Body of pancreas (tissue), 4 donors: ENCODE results near the gene CRACR2A. TPM values are rescaled to one million over a fixed set of nuclear protein-coding genes. Genes with fewer than 3 reads are reported as not detected.
A peak's percentile ranks its signal among the peaks of the same experiment; 100 is the strongest.

ENCODE experiments used
- ATAC-seq: fragments of 150-250 bp; one replicate; pipeline ENCODE4 v1.9.1; 2016
- DNase-seq, 4 donors: peaks; one replicate each; pipeline ENCODE4 v3.0.0-alpha.2; 2019
- H3K27ac ChIP-seq, 4 donors: fragments of 200-600 bp; sonication (generic); 1 replicate in 3 of 4; 2 replicates in 1 of 4; pipeline versions ENCODE4 v1.5.1 to v1.6.1; 2016 to 2019; ENCODE audit warnings: mild to moderate bottlenecking in 1 of 4, mixed read lengths in 1 of 4, moderate library complexity in 1 of 4
- H3K27me3 ChIP-seq, 2 donors: fragments of 200-600 bp; sonication (generic); one replicate each; pipeline ENCODE4 v1.6.0; 2016; ENCODE audit warnings: mild to moderate bottlenecking in 1 of 2
- H3K36me3 ChIP-seq, 2 donors: fragments of 200-600 bp; sonication (generic); replicated peaks in 1 of 2; 2 replicates each; pipeline ENCODE4 v1.5.1; 2016; ENCODE audit warnings: low read depth in 2 of 2; ENCODE audit not compliant: insufficient read depth in 1 of 2
- H3K4me1 ChIP-seq: fragments of 200-600 bp; sonication (generic); one replicate; pipeline ENCODE4 v1.6.0; 2016
- H3K4me3 ChIP-seq, 2 donors: fragments of 200-600 bp; sonication (generic); 1 replicate in 1 of 2; 2 replicates in 1 of 2; pipeline ENCODE4 v1.5.1; 2016 to 2019
- H3K9me3 ChIP-seq, 3 donors: fragments of 200-600 bp; sonication (generic); 1 replicate in 2 of 3; 2 replicates in 1 of 3; pipeline ENCODE4 v1.5.1; 2016
- CTCF ChIP-seq, 7 experiments: fragments of 450-650 bp in 4 of 7; fragments of 200-600 bp in 3 of 7; sonication (generic) in 3 of 7; IDR thresholded peaks; one replicate each; pipeline ENCODE4 v1.5.1; 2016 to 2019; ENCODE audit warnings: antibody characterized with exemption in 7 of 7
- POLR2A ChIP-seq, 3 donors: fragments of 450-650 bp; IDR thresholded peaks; one replicate each; pipeline ENCODE4 v1.6.1; 2016; ENCODE audit warnings: antibody characterized with exemption in 3 of 3, mild to moderate bottlenecking in 2 of 3
- WGBS, 2 donors: methylation state at CpG; one replicate each; pipeline ENCODE4 v1.1.5; 2017; 5-methylcytosine and 5-hydroxymethylcytosine counted together
- intact Hi-C: fragments of 100-400 bp; cut with DNase I; formaldehyde crosslinking; loops from one replicate; pipeline ENCODE4 v1.15.1; 2023
- total RNA-seq, 2 donors: library from RNA; depleted of rRNA; stranded (reverse); fragments of >200 nt; gene quantifications; one replicate each; pipeline ENCODE4 v1.1.0, GENCODE V29; 2016

CRACR2A gene
- total RNA-seq, 2 donors from 2014 or later = 7.0 to 13.8 TPM

GRCh38 chr12:3740480-3741231 is 12.3 kb downstream of the CRACR2A start:
- TF ChIP-seq CTCF (IDR thresholded peaks at IDR 0.05) = no peak
- TF ChIP-seq POLR2A (IDR thresholded peaks at IDR 0.05) = no peak
- H3K27me3 ChIP-seq = no peaks in the 10 kb centered on the region
- no peaks in the 10 kb centered on the region for H3K36me3 ChIP-seq
- H3K9me3 ChIP-seq = no peaks in the 10 kb centered on the region
- H3K4me3 ChIP-seq = no peak overlapping the region
- H3K27ac ChIP-seq = no peak overlapping the region
- intact Hi-C loops = no loop called here
- DNase-seq (no peak), ATAC-seq (no peak)
- WGBS, 2 donors = 69 to 78% methylated on average over 2 of the region's 2 CpGs
- no peaks in the 10 kb centered on the region for H3K4me1 ChIP-seq

DNA sequence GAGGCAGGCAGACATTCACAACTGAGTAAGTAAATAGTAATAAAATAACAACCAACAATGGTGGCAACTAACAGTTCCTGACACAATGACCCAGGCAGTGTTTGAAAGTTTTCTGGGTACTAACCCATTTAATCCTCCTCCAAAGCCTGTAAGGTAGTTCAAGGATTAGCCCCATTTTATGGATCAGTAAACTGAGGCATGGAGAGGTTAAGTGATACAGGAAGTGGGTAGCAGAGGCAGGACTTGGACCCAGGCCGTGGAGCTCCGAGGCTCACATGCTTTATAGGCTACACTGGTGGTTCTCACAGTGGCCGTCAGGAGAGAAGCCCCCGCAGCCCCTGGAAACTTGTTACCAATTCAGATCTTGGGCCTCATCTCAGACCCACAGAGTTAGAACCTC is 17.5 kb downstream of the CRACR2A start:
- Histone ChIP-seq H3K4me1 (no peaks in the 10 kb centered on the region), H3K27ac (no peak overlapping the region), H3K27me3 (no peaks in the 10 kb centered on the region), H3K9me3 (no peaks in the 10 kb centered on the region), H3K36me3 (no peaks in the 10 kb centered on the region), H3K4me3 (no peak overlapping the region)
- DNase-seq (no peak), ATAC-seq (no peak)
- 84 to 94% methylated on average over 3 to 4 of the region's 4 CpGs for WGBS, 2 donors
- no peak for TF ChIP-seq POLR2A (IDR thresholded peaks at IDR 0.05)
- TF ChIP-seq CTCF (IDR thresholded peaks at IDR 0.05) = no peak
- intact Hi-C loops = no loop called here

DNA sequence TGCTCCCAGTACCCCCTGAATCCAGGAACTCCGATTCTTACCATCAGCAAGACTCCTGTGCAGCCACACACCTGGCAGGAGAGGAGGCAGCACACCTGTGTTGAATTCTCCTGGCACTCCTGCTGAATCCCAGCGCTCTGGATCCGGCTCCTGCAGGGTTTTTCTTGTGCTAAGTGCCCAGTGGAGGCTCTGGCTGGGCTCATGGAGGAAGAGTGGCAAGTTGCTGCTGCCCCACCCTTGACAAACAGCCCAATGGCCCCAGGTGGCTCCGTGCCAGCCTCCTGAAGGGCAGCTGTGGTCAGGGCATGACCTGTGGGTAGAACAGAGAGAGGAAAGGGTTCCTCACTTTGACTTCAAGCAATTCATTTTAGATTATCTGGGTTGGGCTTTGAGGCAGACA is 20.0 kb downstream of the CRACR2A start:
- no peaks in the 10 kb centered on the region for H3K27me3 ChIP-seq
- no peak for TF ChIP-seq CTCF (IDR thresholded peaks at IDR 0.05)
- no peak for TF ChIP-seq POLR2A (IDR thresholded peaks at IDR 0.05)
- DNase-seq (peak in 2 of 4 donors; percentile 31 to 58), ATAC-seq (no peak)
- no peaks in the 10 kb centered on the region for H3K4me1 ChIP-seq
- no peaks in the 10 kb centered on the region for H3K36me3 ChIP-seq
- no peak overlapping the region for H3K27ac ChIP-seq
- intact Hi-C loops = no loop called here
- 68 to 82% methylated on average over 3 to 4 of the region's 4 CpGs for WGBS, 2 donors
- no peaks in the 10 kb centered on the region for H3K9me3 ChIP-seq
- H3K4me3 ChIP-seq = no peak overlapping the region

DNA sequence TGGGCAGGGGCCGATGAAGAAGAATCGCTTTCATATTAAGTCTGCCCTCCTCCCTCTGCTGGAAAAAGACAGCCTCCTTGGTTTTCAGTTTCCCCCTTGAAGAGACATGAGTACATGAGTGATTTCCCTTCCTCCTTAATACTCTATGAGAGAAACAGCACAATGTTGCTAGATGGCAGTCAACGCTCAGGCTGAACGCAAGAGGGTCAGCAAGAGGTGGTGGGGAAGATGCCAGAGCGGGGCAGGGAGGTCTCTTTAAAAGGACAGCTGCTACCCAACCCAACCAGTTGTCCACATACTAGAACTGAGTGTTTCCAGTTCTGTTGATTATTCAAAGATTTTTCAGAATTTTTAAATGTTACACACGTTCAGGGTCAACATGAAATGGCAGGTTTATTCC is 22.8 kb downstream of the CRACR2A start:
- intact Hi-C loops = no loop called here
- H3K4me1 ChIP-seq = no peaks in the 10 kb centered on the region
- no peak overlapping the region for H3K4me3 ChIP-seq
- DNase-seq (no peak), ATAC-seq (no peak)
- H3K9me3 ChIP-seq = no peaks in the 10 kb centered on the region
- H3K36me3 ChIP-seq = no peaks in the 10 kb centered on the region
- TF ChIP-seq CTCF (IDR thresholded peaks at IDR 0.05) (no peak), POLR2A (IDR thresholded peaks at IDR 0.05) (no peak)
- H3K27ac ChIP-seq = no peak overlapping the region
- 88 to 96% methylated on average over 6 of the region's 6 CpGs for WGBS, 2 donors
- no peaks in the 10 kb centered on the region for H3K27me3 ChIP-seq

DNA sequence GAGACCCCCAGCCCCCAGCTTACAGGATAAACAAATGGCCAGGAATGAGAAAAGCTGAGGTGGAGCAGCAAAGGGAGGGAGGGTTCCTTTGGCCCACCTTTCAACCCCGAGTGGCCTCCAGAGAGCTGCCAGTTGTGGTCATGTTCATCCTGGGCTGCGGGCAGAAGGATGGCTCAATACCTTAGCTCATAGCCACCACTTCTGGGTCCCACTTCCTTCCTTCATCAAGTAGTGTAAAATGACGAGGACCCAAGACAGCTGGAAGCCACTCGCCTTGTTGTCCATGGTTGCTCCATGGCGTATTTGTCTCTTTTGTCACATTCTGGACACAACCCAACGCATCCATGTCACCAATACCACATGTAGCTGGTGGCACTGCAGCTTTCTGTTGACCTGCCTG is 24.2 kb downstream of the CRACR2A start:
- TF ChIP-seq CTCF (IDR thresholded peaks at IDR 0.05) = no peak
- TF ChIP-seq POLR2A (IDR thresholded peaks at IDR 0.05) = no peak
- WGBS, 2 donors = 74 to 82% methylated on average over 6 of the region's 6 CpGs
- H3K27ac ChIP-seq = no peak overlapping the region

More for the DNA sequence above, 24.2 kb downstream of the CRACR2A start:
- no peaks in the 10 kb centered on the region for H3K36me3 ChIP-seq
- DNase-seq (peak in 1 of 4 donors; percentile 36), ATAC-seq (no peak)
- no peak overlapping the region for H3K4me3 ChIP-seq
- no peaks in the 10 kb centered on the region for H3K9me3 ChIP-seq
- H3K4me1 ChIP-seq = no peaks in the 10 kb centered on the region
- H3K27me3 ChIP-seq = no peaks in the 10 kb centered on the region
- intact Hi-C loops = no loop called here
